Activated CD4-positive, alpha-beta T cell treated with anti-CD3 and anti-CD28 coated beads, Interleukin-2, Interleukin-4, amounts not matched to agents 100 ng/mL and 50 ng/mL, durations not matched to agents 16 hours and 8 hours (primary cell): ENCODE data around the gene CA5B.
"Not testable (repeated sequence)": the region's sequence is repeated elsewhere in the genome, so short reads cannot be mapped to it uniquely, and the experiment has no call there.

Experiments used
- DNase-seq: peaks from one replicate; pipeline ENCODE4 v3.0.0-alpha.2; 2020; ENCODE audit warnings: low spot score

The CA5B gene

GRCh38 chrX:15737959-15738902 is at the start of gene CA5B:
Gene CA5B, plus strand, starts transcription at chrX:15738270. Its CDS starts 11,754 bp downstream, at chrX:15750024.
- peak; percentile 97 for DNase-seq

- DNase-seq, result no peak
Observed at GRCh38 chrX:15694941-15695451, 43.1 kb upstream of the CA5B start.

GRCh38 chrX:15696516-15696915 is 41.6 kb upstream of the CA5B start:
- no peak for DNase-seq

GRCh38 chrX:15702488-15703371 is 35.3 kb upstream of the CA5B start:
- no peak for DNase-seq

- not testable (repeated sequence) for DNase-seq
Observed at GRCh38 chrX:15703809-15704208, 34.3 kb upstream of the CA5B start.

GRCh38 chrX:15704273-15704672 is 33.8 kb upstream of the CA5B start:
- not testable (repeated sequence) for DNase-seq

- DNase-seq, result no peak
Observed at GRCh38 chrX:15714529-15714928, 23.5 kb upstream of the CA5B start.

GRCh38 chrX:15718283-15718970 is 19.6 kb upstream of the CA5B start:
- DNase-seq, result no peak

GRCh38 chrX:15719324-15719968 is 18.6 kb upstream of the CA5B start:
- DNase-seq, result no peak

GRCh38 chrX:15721911-15722310 is 16.2 kb upstream of the CA5B start:
- no peak for DNase-seq

GRCh38 chrX:15723887-15724517 is 14.1 kb upstream of the CA5B start:
- no peak for DNase-seq

GRCh38 chrX:15724911-15725310 is 13.2 kb upstream of the CA5B start:
- DNase-seq, result no peak

GRCh38 chrX:15731368-15731767 is 6.7 kb upstream of the CA5B start:
- not testable (repeated sequence) for DNase-seq

- no peak for DNase-seq
Observed at GRCh38 chrX:15737190-15737958, 696 bp upstream of the CA5B start.

GRCh38 chrX:15739886-15740285 is 1.8 kb downstream of the CA5B start:
- no peak for DNase-seq

GRCh38 chrX:15744181-15744867 is 6.3 kb downstream of the CA5B start:
- no peak for DNase-seq

- no peak for DNase-seq
Observed at GRCh38 chrX:15745179-15745578, 7.1 kb downstream of the CA5B start.

GRCh38 chrX:15746651-15747050 is 8.6 kb downstream of the CA5B start:
- not testable (repeated sequence) for DNase-seq

GRCh38 chrX:15747626-15748173 is 9.6 kb downstream of the CA5B start:
- DNase-seq, result no peak
